ENCODE results near the gene TENT4A. TPM values are rescaled to one million over a fixed set of nuclear protein-coding genes. Genes with fewer than 3 reads are reported as not detected.

The TENT4A gene
- total and polyA plus RNA-seq, 10 donors, result 7.1 to 44.8 (median 33.0) TPM

DNA sequence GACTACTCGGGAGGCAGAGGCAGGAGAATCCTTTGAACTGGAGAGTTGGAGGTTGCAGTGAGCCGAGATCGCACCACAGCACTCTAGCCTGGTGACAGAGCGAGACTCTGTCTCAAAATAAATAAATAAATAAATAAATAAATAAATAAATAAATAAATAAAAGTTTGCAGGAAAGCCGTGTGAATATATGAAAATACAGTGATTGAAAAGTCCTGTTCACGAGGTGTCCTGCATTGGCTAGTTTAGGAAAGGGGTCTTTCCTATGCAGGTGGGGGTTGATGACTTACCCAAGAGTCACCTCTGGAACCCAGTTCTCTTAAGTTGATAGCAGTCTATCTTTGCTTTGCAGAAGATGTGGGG, 7.3 kb downstream of the TENT4A start:
- DNase-seq, result no peak
- peaks cover 48 to 100% (median 82%) of the 10 kb centered on the region in 6 donors for H3K4me1 ChIP-seq
- TF ChIP-seq POLR2A (IDR thresholded peaks at IDR 0.05), result no peak
- TF ChIP-seq, protein P1, sequence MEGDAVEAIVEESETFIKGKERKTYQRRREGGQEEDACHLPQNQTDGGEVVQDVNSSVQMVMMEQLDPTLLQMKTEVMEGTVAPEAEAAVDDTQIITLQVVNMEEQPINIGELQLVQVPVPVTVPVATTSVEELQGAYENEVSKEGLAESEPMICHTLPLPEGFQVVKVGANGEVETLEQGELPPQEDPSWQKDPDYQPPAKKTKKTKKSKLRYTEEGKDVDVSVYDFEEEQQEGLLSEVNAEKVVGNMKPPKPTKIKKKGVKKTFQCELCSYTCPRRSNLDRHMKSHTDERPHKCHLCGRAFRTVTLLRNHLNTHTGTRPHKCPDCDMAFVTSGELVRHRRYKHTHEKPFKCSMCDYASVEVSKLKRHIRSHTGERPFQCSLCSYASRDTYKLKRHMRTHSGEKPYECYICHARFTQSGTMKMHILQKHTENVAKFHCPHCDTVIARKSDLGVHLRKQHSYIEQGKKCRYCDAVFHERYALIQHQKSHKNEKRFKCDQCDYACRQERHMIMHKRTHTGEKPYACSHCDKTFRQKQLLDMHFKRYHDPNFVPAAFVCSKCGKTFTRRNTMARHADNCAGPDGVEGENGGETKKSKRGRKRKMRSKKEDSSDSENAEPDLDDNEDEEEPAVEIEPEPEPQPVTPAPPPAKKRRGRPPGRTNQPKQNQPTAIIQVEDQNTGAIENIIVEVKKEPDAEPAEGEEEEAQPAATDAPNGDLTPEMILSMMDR (IDR thresholded peaks at IDR 0.05 in 8 of 11, conservative IDR thresholded peaks at IDR 0.05 in 3 of 11), result no peak
- TF ChIP-seq POLR2AphosphoS5 (IDR thresholded peaks at IDR 0.05), result no peak
- peaks cover 0 to 35% (median 2%) of the 10 kb centered on the region in 6 donors for H3K36me3 ChIP-seq
- 83 to 86% (median 85%) methylated on average over 6 of the region's 6 CpGs for WGBS, 5 donors
- H3K27ac ChIP-seq, result peak overlapping the region in 1 of 8 donors; percentile 82
- no peaks in the 10 kb centered on the region for H3K27me3 ChIP-seq (replicated peaks in 1 of 7)
- no peak overlapping the region for H3K4me3 ChIP-seq
- no peaks in the 10 kb centered on the region for H3K9me3 ChIP-seq
- intact Hi-C loops (cut with DNase I; ENCODE audit: low total_unique reads), result no loop called here

DNA sequence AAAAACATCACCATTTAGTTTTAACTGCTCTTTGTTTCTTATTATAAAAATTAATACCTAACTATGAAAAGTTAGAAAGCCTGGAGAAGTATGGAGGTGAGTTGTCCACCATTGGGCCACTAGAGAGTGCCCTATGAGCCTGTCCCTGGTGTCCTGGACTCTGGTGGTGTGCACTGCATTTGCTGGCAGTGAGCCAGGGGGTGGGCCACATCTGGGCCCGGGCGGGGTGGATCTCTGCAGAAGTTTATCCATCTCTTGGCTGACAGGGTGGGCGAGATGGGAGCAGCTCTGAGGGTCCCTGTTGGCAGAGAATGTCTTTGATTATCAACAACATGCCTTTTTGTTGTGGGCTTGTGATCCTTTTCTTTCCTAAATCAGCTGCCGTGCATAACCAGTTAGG, 8.2 kb downstream of the TENT4A start:
- Histone ChIP-seq H3K9me3 (no peaks in the 10 kb centered on the region), H3K4me3 (peak overlapping the region in 1 of 8 donors; percentile 54), H3K4me1 (peaks cover 39 to 100% (median 78%) of the 10 kb centered on the region in 6 donors), H3K27me3 (replicated peaks in 1 of 7) (no peaks in the 10 kb centered on the region), H3K27ac (peak overlapping the region in 6 of 8 donors; percentile 73 to 82 (median 77)), H3K36me3 (peaks cover 0 to 42% (median 2%) of the 10 kb centered on the region in 6 donors)
- 53 to 76% (median 56%) methylated on average over 4 of the region's 4 CpGs for WGBS, 5 donors
- intact Hi-C loops (cut with DNase I; ENCODE audit: low total_unique reads), result no loop called here
- TF ChIP-seq POLR2A (IDR thresholded peaks at IDR 0.05) (no peak), POLR2AphosphoS5 (IDR thresholded peaks at IDR 0.05) (no peak)
- TF ChIP-seq, protein P1 (IDR thresholded peaks at IDR 0.05 in 8 of 11, conservative IDR thresholded peaks at IDR 0.05 in 3 of 11), result no peak
- no peak for DNase-seq

DNA sequence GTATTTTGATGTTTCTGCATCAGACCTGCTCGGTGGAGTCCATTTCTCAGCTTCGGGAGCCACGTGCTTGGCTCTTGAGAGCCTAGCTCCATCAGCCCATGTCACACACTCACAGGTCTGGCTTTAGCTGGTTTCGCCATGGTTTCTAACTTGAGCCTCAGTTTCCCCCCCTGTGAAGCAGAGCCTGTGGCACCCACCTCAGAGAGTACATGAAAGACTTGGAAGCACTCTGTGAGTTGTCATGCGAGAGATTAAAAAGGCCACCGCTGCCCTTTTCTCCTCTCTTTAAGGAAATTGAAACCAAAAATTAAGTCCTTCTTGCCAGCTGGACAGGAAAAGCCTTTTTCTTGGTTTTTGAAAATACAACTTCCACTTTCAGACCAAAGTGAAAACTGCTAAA, 8.8 kb downstream of the TENT4A start:
- peaks cover 33 to 100% (median 78%) of the 10 kb centered on the region in 6 donors for H3K4me1 ChIP-seq
- H3K27ac ChIP-seq, result peak overlapping the region in 7 of 8 donors; percentile 45 to 82 (median 76)
- TF ChIP-seq POLR2AphosphoS5 (IDR thresholded peaks at IDR 0.05) (no peak), POLR2A (IDR thresholded peaks at IDR 0.05) (no peak)
- TF ChIP-seq, protein P1 (IDR thresholded peaks at IDR 0.05 in 8 of 11, conservative IDR thresholded peaks at IDR 0.05 in 3 of 11), result no peak
- DNase-seq, result no peak
- no peaks in the 10 kb centered on the region for H3K27me3 ChIP-seq (replicated peaks in 1 of 7)
- H3K4me3 ChIP-seq, result peak overlapping the region in 5 of 8 donors; percentile 9 to 54 (median 15)
- H3K9me3 ChIP-seq, result no peaks in the 10 kb centered on the region
- intact Hi-C loops (cut with DNase I; ENCODE audit: low total_unique reads), result no loop called here
- H3K36me3 ChIP-seq, result peaks cover 0 to 44% (median 2%) of the 10 kb centered on the region in 6 donors
- 12 to 30% (median 17%) methylated on average over 6 of the region's 6 CpGs for WGBS, 5 donors

DNA sequence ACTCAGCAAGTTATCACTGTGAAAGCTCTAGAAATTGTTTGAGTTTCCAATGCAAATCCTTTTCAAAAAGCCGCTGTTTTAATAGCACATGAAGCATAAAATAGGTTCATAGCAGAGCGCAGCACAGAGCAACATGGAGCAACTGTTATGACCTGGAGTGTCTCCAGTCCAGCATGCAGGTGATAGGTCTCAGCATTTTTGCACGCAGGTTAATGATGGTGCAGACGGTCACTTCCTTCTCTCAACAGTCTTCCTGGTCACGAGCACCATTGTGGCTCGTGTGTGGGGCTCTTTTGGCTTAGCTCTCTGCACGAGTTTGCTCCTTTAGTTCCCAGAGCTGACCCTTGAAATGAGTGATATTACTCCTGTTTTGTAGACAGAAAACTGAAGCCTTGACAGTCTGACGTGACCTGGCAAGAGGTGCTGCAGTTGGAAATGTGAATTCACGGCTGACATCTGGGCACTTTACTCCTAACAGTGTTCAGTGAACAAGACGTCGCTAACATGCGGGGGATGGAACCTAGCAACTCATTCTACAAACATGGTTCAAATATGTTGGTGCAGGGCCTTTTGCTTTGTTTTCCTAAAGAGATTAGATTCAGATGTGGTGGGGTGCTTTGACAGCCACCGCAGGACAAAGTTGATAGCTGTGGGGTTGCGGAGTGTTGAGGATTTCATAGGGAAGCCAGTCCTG, 10.0 kb downstream of the TENT4A start:
- intact Hi-C loops (cut with DNase I; ENCODE audit: low total_unique reads), result no loop called here
- DNase-seq, result no peak
- H3K27me3 ChIP-seq (replicated peaks in 1 of 7), result no peaks in the 10 kb centered on the region
- H3K4me3 ChIP-seq, result no peak overlapping the region
- peaks cover 22 to 100% (median 78%) of the 10 kb centered on the region in 6 donors for H3K4me1 ChIP-seq
- 60 to 63% (median 62%) methylated on average over 14 of the region's 14 CpGs for WGBS, 5 donors
- no peak for TF ChIP-seq POLR2A (IDR thresholded peaks at IDR 0.05)
- TF ChIP-seq, protein P1 (IDR thresholded peaks at IDR 0.05 in 8 of 11, conservative IDR thresholded peaks at IDR 0.05 in 3 of 11), result no peak
- TF ChIP-seq POLR2AphosphoS5 (IDR thresholded peaks at IDR 0.05), result no peak
- H3K9me3 ChIP-seq, result no peaks in the 10 kb centered on the region
- peaks cover 0 to 44% (median 2%) of the 10 kb centered on the region in 6 donors for H3K36me3 ChIP-seq
- H3K27ac ChIP-seq, result peak overlapping the region in 4 of 8 donors; percentile 73 to 82 (median 76)
